GM18508 (cell line): ENCODE results near the gene PSENEN.
A peak's percentile ranks its signal among the peaks of the same experiment; 100 is the strongest.
"Not testable (repeated sequence)": the region's sequence is repeated elsewhere in the genome, so short reads cannot be mapped to it uniquely, and the experiment has no call there.

ENCODE experiments used
- ATAC-seq: cut with Tn5 transposase; IDR thresholded peaks from one replicate; pipeline ENCODE4 v1.9.1; 2021; ENCODE audit warnings: moderate number of reproducible peaks; ENCODE audit not compliant: insufficient read depth, unreplicated experiment

PSENEN gene

GRCh38 chr19:35766571-35767104 is 21.2 kb downstream of the PSENEN start:
- ATAC-seq, result no peak

- no peak for ATAC-seq
These were observed 22.0 kb downstream of the PSENEN start for GRCh38 chr19:35767288-35768081.

GRCh38 chr19:35768082-35768421 is 22.6 kb downstream of the PSENEN start:
- no peak for ATAC-seq

- ATAC-seq, result not testable (repeated sequence)
These were observed 26.9 kb downstream of the PSENEN start for GRCh38 chr19:35772362-35772761.

- ATAC-seq, result no peak
These were observed 27.8 kb downstream of the PSENEN start for GRCh38 chr19:35773020-35773806.

GRCh38 chr19:35774274-35775045 is 29.0 kb downstream of the PSENEN start:
- no peak for ATAC-seq

GRCh38 chr19:35775046-35775297 is 29.5 kb downstream of the PSENEN start:
- no peak for ATAC-seq

GRCh38 chr19:35775298-35776101 is 30.0 kb downstream of the PSENEN start, which contains the start of gene ARHGAP33:
Gene ARHGAP33 (plus strand): TSS chr19:35775564. CDS start chr19:35775659, 95 bp downstream.
- peak; percentile 65 for ATAC-seq

- no peak for ATAC-seq
These were observed 30.8 kb downstream of the PSENEN start for GRCh38 chr19:35776102-35776788.

GRCh38 chr19:35777086-35777841 is 31.8 kb downstream of the PSENEN start:
- ATAC-seq, result no peak

- ATAC-seq, result no peak
These were observed 32.5 kb downstream of the PSENEN start for GRCh38 chr19:35777961-35778360.

GRCh38 chr19:35779033-35779432 is 33.6 kb downstream of the PSENEN start:
- ATAC-seq, result no peak

GRCh38 chr19:35780058-35780457 is 34.6 kb downstream of the PSENEN start:
- no peak for ATAC-seq

GRCh38 chr19:35780717-35781116 is 35.3 kb downstream of the PSENEN start:
- ATAC-seq, result no peak

GRCh38 chr19:35781650-35782049 is 36.2 kb downstream of the PSENEN start:
- ATAC-seq, result no peak

GRCh38 chr19:35782589-35782988 is 37.1 kb downstream of the PSENEN start:
- no peak for ATAC-seq

- ATAC-seq, result no peak
These were observed 38.3 kb downstream of the PSENEN start for GRCh38 chr19:35783469-35784434.
